H9 (cell line): Measurements from ENCODE around the gene CENPH. TPM values are rescaled to one million over a fixed set of nuclear protein-coding genes. Genes with fewer than 3 reads are reported as not detected.
A peak's percentile ranks its signal among the peaks of the same experiment; 100 is the strongest.

Experiments used
- DNase-seq: peaks from one replicate; pipeline ENCODE4 v3.0.0-alpha.2; 2017
- H2AFZ ChIP-seq: one replicate; pipeline ENCODE4 v1.6.1; 2013; ENCODE audit warnings: mild to moderate bottlenecking, low read length, control low read depth, moderate library complexity
- H2AK5ac ChIP-seq: 2 replicates; pipeline ENCODE4 v1.6.1; 2013; ENCODE audit warnings: low read length, control low read depth, mixed read lengths; ENCODE audit not compliant: insufficient read length
- H2BK120ac ChIP-seq: one replicate; pipeline ENCODE4 v1.6.1; 2013; ENCODE audit warnings: low read depth, mild to moderate bottlenecking, low read length, control low read depth, inconsistent platforms; ENCODE audit not compliant: poor library complexity, severe bottlenecking
- H2BK12ac ChIP-seq: 2 replicates; pipeline ENCODE4 v1.6.1; 2013; ENCODE audit warnings: low read length, control low read depth, mixed read lengths, low read depth; ENCODE audit not compliant: insufficient read length
- H2BK15ac ChIP-seq: 2 replicates; pipeline ENCODE4 v1.6.1; 2013; ENCODE audit warnings: low read depth, low read length, control low read depth
- H2BK20ac ChIP-seq: one replicate; pipeline ENCODE4 v1.6.1; 2013; ENCODE audit warnings: low read depth, mild to moderate bottlenecking, low read length, control low read depth, inconsistent platforms; ENCODE audit not compliant: poor library complexity, severe bottlenecking
- H2BK5ac ChIP-seq: 2 replicates; pipeline ENCODE4 v1.6.1; 2013; ENCODE audit warnings: low read length, control low read depth, mixed read lengths; ENCODE audit not compliant: insufficient read length
- H3K14ac ChIP-seq: 2 replicates; pipeline ENCODE4 v1.6.1; 2013; ENCODE audit warnings: low read length, control low read depth; ENCODE audit not compliant: insufficient read depth
- H3K18ac ChIP-seq: 2 replicates; pipeline ENCODE4 v1.6.1; 2013; ENCODE audit warnings: low read depth, mild to moderate bottlenecking, mixed read lengths, low read length, control low read depth; ENCODE audit not compliant: insufficient read length
- H3K23ac ChIP-seq: 2 replicates; pipeline ENCODE4 v1.6.1; 2013; ENCODE audit warnings: low read length, control low read depth, mixed read lengths, low read depth; ENCODE audit not compliant: insufficient read length
- H3K23me2 ChIP-seq: 2 replicates; pipeline ENCODE4 v1.6.1; 2013; ENCODE audit warnings: low read depth, mild to moderate bottlenecking, mixed read lengths, low read length, control low read depth; ENCODE audit not compliant: insufficient read length, poor library complexity, severe bottlenecking
- H3K27ac ChIP-seq: 2 replicates; pipeline ENCODE4 v1.5.1; 2013; ENCODE audit warnings: low read length, control low read depth, mixed read lengths, low read depth; ENCODE audit not compliant: insufficient read length
- H3K27me3 ChIP-seq: 2 replicates; pipeline ENCODE4 v1.6.1; 2013; ENCODE audit warnings: low read length, control low read depth, inconsistent platforms; ENCODE audit not compliant: insufficient read depth
- H3K4ac ChIP-seq: 2 replicates; pipeline ENCODE4 v1.6.1; 2013; ENCODE audit warnings: low read depth, mild to moderate bottlenecking, control low read depth, inconsistent platforms, low read length, moderate library complexity
- H3K4me1 ChIP-seq: 2 replicates; pipeline ENCODE4 v1.6.1; 2013; ENCODE audit warnings: low read length, control low read depth, inconsistent platforms; ENCODE audit not compliant: insufficient read depth
- H3K4me2 ChIP-seq: 2 replicates; pipeline ENCODE4 v1.6.1; 2013; ENCODE audit warnings: low read length, control low read depth, mixed read lengths; ENCODE audit not compliant: insufficient read length, insufficient read depth
- H3K56ac ChIP-seq: 2 replicates; pipeline ENCODE4 v1.6.1; 2013; ENCODE audit warnings: low read depth, mild to moderate bottlenecking, mixed read lengths, low read length, control low read depth; ENCODE audit not compliant: insufficient read length
- H3K79me1 ChIP-seq: 2 replicates; pipeline ENCODE4 v1.6.1; 2013; ENCODE audit warnings: low read depth, mild to moderate bottlenecking, moderate library complexity, low read length, control low read depth, inconsistent platforms; ENCODE audit not compliant: insufficient read depth, poor library complexity, severe bottlenecking
- H3K79me2 ChIP-seq: 2 replicates; pipeline ENCODE4 v1.6.1; 2013; ENCODE audit warnings: low read length, control low read depth, inconsistent platforms; ENCODE audit not compliant: insufficient read depth
- H3K9ac ChIP-seq: 2 replicates; pipeline ENCODE4 v1.6.1; 2013; ENCODE audit warnings: low read length, control low read depth, mixed read lengths; ENCODE audit not compliant: insufficient read length; ENCODE audit errors: extremely low read depth
- H3K9me3 ChIP-seq: one replicate; pipeline ENCODE4 v1.6.1; 2013; ENCODE audit warnings: low read depth, low read length, inconsistent platforms; ENCODE audit not compliant: control insufficient read depth
- H3T11ph ChIP-seq: one replicate; pipeline ENCODE4 v1.6.1; 2013; ENCODE audit warnings: mild to moderate bottlenecking, low read length, control low read depth, inconsistent platforms
- H4K20me1 ChIP-seq: one replicate; pipeline ENCODE4 v1.6.1; 2013; ENCODE audit not compliant: control insufficient read depth, insufficient read length, insufficient read depth
- H4K5ac ChIP-seq: 2 replicates; pipeline ENCODE4 v1.6.1; 2013; ENCODE audit warnings: low read depth, mild to moderate bottlenecking, mixed read lengths, low read length, control low read depth; ENCODE audit not compliant: insufficient read length
- H4K8ac ChIP-seq: replicated peaks from 2 replicates; pipeline ENCODE4 v1.6.1; 2013; ENCODE audit warnings: low read length, control low read depth, mixed read lengths, low read depth; ENCODE audit not compliant: insufficient read length
- H4K91ac ChIP-seq: 2 replicates; pipeline ENCODE4 v1.6.1; 2013; ENCODE audit warnings: low read depth, mild to moderate bottlenecking, moderate library complexity, mixed read lengths, low read length, control low read depth; ENCODE audit not compliant: insufficient read length
- H3K27ac Mint-ChIP-seq, 3 experiments: 2 replicates in 2 of 3; 3 replicates in 1 of 3; pipeline ENCODE4 v1.8.0; 2020 to 2021; ENCODE audit warnings: mixed read lengths in 3 of 3, mild to moderate bottlenecking in 1 of 3, moderate library complexity in 1 of 3
- H3K27me3 Mint-ChIP-seq: 2 replicates; pipeline ENCODE4 v1.8.0; 2021; ENCODE audit warnings: low read depth, mild to moderate bottlenecking, moderate library complexity, mixed read lengths
- H3K36me3 Mint-ChIP-seq, 3 experiments: 2 replicates in 2 of 3; 3 replicates in 1 of 3; pipeline ENCODE4 v1.8.0; 2020 to 2021; ENCODE audit warnings: low read depth in 3 of 3, mixed read lengths in 3 of 3; ENCODE audit not compliant: insufficient read depth in 1 of 3
- H3K4me1 Mint-ChIP-seq, 2 experiments: 2 replicates each; pipeline ENCODE4 v1.8.0; 2020; ENCODE audit warnings: mixed read lengths in 2 of 2
- H3K4me3 Mint-ChIP-seq, 2 experiments: 2 replicates in 1 of 2; 3 replicates in 1 of 2; pipeline ENCODE4 v1.8.0; 2020 to 2021; ENCODE audit warnings: mild to moderate bottlenecking in 2 of 2, mixed read lengths in 2 of 2, moderate library complexity in 1 of 2
- H3K9me3 Mint-ChIP-seq, 2 experiments: 2 replicates in 1 of 2; 3 replicates in 1 of 2; pipeline ENCODE4 v1.8.0; 2020; ENCODE audit warnings: mild to moderate bottlenecking in 2 of 2, mixed read lengths in 2 of 2, moderate library complexity in 1 of 2
- CTCF ChIP-seq: fragments of 200-600 bp; sonication (generic); conservative IDR thresholded peaks from 3 replicates; pipeline ENCODE4 v1.8.0; 2021; ENCODE audit warnings: antibody characterized with exemption, mild to moderate bottlenecking
- WGBS: extraction: QIAGEN DNeasy Blood & Tissue Kit; methylation state at CpG from one replicate; pipeline ENCODE4 v1.1.7; 2013; ENCODE audit warnings: missing lambda C conversion rate, low lambda C conversion rate, mixed read lengths; ENCODE audit not compliant: insufficient read length; ENCODE audit errors: extremely low coverage; 5-methylcytosine and 5-hydroxymethylcytosine counted together
- total RNA-seq: library from RNA; stranded (reverse); gene quantifications from 2 replicates; pipeline ENCODE4 v1.2.1, GENCODE V29; 2021

CENPH gene
- total RNA-seq, 1 experiment from 2014 or later: 82.8 TPM

GRCh38 chr5:69187342-69187741, 2.0 kb upstream of the CENPH start:
- no peaks in the 10 kb centered on the region for H3K9me3 ChIP-seq
- H3K79me2 ChIP-seq: no peaks in the 10 kb centered on the region
- Mint-ChIP-seq H3K9me3 (no peaks in the 10 kb centered on the region), H3K27ac (peak overlapping the region in 1 of 3 experiments; percentile 85; a peak in 1 of 7 replicates), H3K4me1 (peaks cover 9 to 12% of the 10 kb centered on the region in 2 experiments), H3K4me3 (peak overlapping the region; percentile 49 to 67; a peak in 3 of 5 replicates), H3K27me3 (no peaks in the 10 kb centered on the region), H3K36me3 (peaks cover 4 to 6% (median 5%) of the 10 kb centered on the region in 3 experiments; a peak in 6 of 7 replicates)
- no CpG with 5 or more reads among the region's 2 CpGs for WGBS
- peaks cover 9% of the 10 kb centered on the region for H3K23me2 ChIP-seq
- no peak overlapping the region for H2BK120ac ChIP-seq
- H3K18ac ChIP-seq: no peak overlapping the region
- no peak overlapping the region for H2AK5ac ChIP-seq
- no peak overlapping the region for H3K4ac ChIP-seq
- no peaks in the 10 kb centered on the region for H3K4me1 ChIP-seq
- no peak overlapping the region for H4K91ac ChIP-seq
- no peak overlapping the region for H2BK20ac ChIP-seq
- no peaks in the 10 kb centered on the region for H3K27me3 ChIP-seq
- H3K23ac ChIP-seq: no peak overlapping the region
- H3K14ac ChIP-seq: no peak overlapping the region
- no peak overlapping the region for H2BK15ac ChIP-seq
- TF ChIP-seq CTCF: no peak
- H2BK5ac ChIP-seq: no peak overlapping the region
- no peak overlapping the region for H3K56ac ChIP-seq
- H4K5ac ChIP-seq: no peak overlapping the region
- H3T11ph ChIP-seq: no peak overlapping the region
- no peak overlapping the region for H3K4me2 ChIP-seq
- H3K27ac ChIP-seq: no peak overlapping the region
- H2AFZ ChIP-seq: no peak overlapping the region
- no peak overlapping the region for H3K9ac ChIP-seq
- no peaks in the 10 kb centered on the region for H3K79me1 ChIP-seq
- H4K20me1 ChIP-seq: no peaks in the 10 kb centered on the region
- DNase-seq: no peak
- no peak overlapping the region for H2BK12ac ChIP-seq
- no peak overlapping the region for H4K8ac ChIP-seq
